Small intestine (tissue), 7 donors: Measurements from ENCODE around the gene MICALL2. TPM values are rescaled to one million over a fixed set of nuclear protein-coding genes. Genes with fewer than 3 reads are reported as not detected.
A peak's percentile ranks its signal among the peaks of the same experiment; 100 is the strongest.

Source experiments
- DNase-seq, 2 donors: peaks; one replicate each; pipeline versions ENCODE4 v3.0.0 to v3.0.0-alpha.2; 2013
- FAIRE-seq: peaks from 2 replicates; lab custom pipeline; 2012; peaks lifted over from hg19 to GRCh38; lab: Jason Lieb, UNC
- H3K27ac ChIP-seq, 3 donors: one replicate each; pipeline ENCODE4 v1.5.1; 2013; ENCODE audit warnings: low read length in 2 of 3, mild to moderate bottlenecking in 2 of 3, control low read depth in 1 of 3, inconsistent platforms in 1 of 3, low read depth in 1 of 3, moderate library complexity in 1 of 3
- H3K27me3 ChIP-seq, 3 donors: one replicate each; pipeline ENCODE4 v1.6.1; 2013; ENCODE audit warnings: low read length in 3 of 3, inconsistent platforms in 1 of 3; ENCODE audit not compliant: control insufficient read depth in 3 of 3, insufficient read depth in 3 of 3
- H3K36me3 ChIP-seq, 3 donors: one replicate each; pipeline ENCODE4 v1.6.1; 2013; ENCODE audit warnings: low read length in 3 of 3, inconsistent platforms in 1 of 3, low read depth in 1 of 3, mild to moderate bottlenecking in 1 of 3, moderate library complexity in 1 of 3; ENCODE audit not compliant: control insufficient read depth in 3 of 3, insufficient read depth in 2 of 3
- H3K4me1 ChIP-seq, 3 donors: one replicate each; pipeline ENCODE4 v1.6.1; 2013; ENCODE audit warnings: low read length in 2 of 3, inconsistent platforms in 1 of 3, low read depth in 1 of 3, mild to moderate bottlenecking in 1 of 3, moderate library complexity in 1 of 3; ENCODE audit not compliant: control insufficient read depth in 3 of 3, insufficient read depth in 2 of 3
- H3K4me3 ChIP-seq, 3 donors: one replicate each; pipeline ENCODE4 v1.5.1; 2013; ENCODE audit warnings: low read length in 3 of 3, control low read depth in 1 of 3, inconsistent platforms in 1 of 3, low read depth in 1 of 3, mild to moderate bottlenecking in 1 of 3, moderate library complexity in 1 of 3
- H3K9me3 ChIP-seq, 2 donors: one replicate each; pipeline ENCODE4 v1.6.1; 2013; ENCODE audit warnings: low read depth in 1 of 2, low read length in 1 of 2; ENCODE audit not compliant: control insufficient read depth in 2 of 2, insufficient read depth in 1 of 2
- WGBS, 3 donors: extraction: QIAGEN DNeasy Blood & Tissue Kit; methylation state at CpG; one replicate each; pipeline ENCODE4 v1.1.7; 2013; 5-methylcytosine and 5-hydroxymethylcytosine counted together
- polyA plus RNA-seq, 4 donors: library from polyadenylated mRNA; stranded (reverse) in 3 of 4; unstranded in 1 of 4; fragments of 200-250 nt in 3 of 4; fragments of 120-200 nt in 1 of 4; gene quantifications; one replicate each; pipeline versions ENCODE4 v1.2.1 to v1.2.3, GENCODE V29; 2013
- donor health status: healthy with polysubstance abuse.
- donor health status: control.
- donor health status: control.
- donor health status: Bipolar disorder and iron deficiency.
- donor health status: healthy.

Gene MICALL2
- polyA plus RNA-seq, 4 donors, result 67.9 to 533 (median 264) TPM

DNA sequence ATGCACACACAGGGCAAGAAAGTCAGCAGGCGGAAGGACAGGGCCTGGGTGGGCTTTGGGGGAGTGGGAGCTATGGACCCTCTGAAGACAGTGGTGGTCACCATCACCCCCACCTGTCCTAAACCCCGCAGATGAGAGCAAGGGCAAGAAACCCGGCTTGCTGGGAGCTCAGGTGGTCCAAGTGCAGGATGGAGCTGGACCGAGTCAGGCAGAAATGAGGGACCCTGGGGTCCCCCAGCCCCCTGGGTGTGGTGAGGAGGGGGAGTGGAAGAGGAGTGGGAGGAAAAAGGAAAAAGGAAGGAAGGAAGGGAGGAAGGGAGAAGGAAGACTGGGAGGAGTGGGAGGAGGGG lies 54.8 kb downstream of the MICALL2 start:
- FAIRE-seq, result no peak
- no peak overlapping the region for H3K4me3 ChIP-seq
- H3K36me3 ChIP-seq, result no peaks in the 10 kb centered on the region
- H3K27me3 ChIP-seq, result peaks cover 3 to 78% (median 28%) of the 10 kb centered on the region in 3 donors
- H3K9me3 ChIP-seq, result peaks cover 0 to 17% of the 10 kb centered on the region in 2 donors
- H3K27ac ChIP-seq, result no peak overlapping the region
- H3K4me1 ChIP-seq, result no peaks in the 10 kb centered on the region
- WGBS, 3 donors, result 28 to 37% (median 30%) methylated on average over 4 of the region's 4 CpGs
- DNase-seq, result no peak

DNA sequence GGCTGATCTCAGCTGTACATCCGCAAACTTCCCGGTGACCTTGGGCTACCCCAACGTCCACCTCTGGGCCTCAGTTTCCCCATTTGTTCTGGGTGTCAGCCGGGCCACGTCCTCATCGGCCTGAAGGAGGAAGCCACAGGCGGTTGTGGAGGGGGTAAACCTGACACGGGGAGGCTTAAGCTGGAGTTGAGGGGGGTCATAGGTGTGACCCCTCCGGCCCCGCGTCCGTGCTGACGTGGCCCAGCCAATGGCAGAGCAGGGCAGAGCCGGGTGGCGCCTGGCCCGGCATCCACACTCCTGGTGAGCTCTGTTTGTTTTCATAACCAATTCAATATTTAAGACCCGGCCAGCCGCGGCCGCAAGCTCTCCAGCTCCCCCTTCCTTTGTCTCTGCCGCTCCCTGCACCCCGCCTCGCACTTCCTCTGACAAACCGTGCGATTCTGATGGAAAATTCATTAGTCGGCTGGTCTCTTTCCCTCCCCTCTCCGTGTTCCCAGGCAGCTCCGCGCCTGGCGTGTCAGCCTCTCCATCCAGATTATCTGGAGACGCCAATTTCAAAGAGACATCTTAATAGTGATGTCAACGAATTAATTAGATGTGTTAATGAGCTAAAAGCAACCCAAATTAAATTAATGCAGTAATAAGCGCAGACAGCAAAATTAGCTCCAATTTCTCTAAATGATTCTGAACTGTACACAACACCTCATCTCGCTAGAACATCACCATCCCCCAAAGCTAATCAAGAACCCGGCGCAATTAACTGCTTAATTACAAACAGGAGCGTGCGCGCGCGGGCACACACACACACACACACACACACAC lies 55.4 kb downstream of the MICALL2 start:
- H3K4me1 ChIP-seq, result no peaks in the 10 kb centered on the region
- 12 to 19% (median 15%) methylated on average over 38 to 41 of the region's 41 CpGs for WGBS, 3 donors
- no peaks in the 10 kb centered on the region for H3K36me3 ChIP-seq
- no peak overlapping the region for H3K4me3 ChIP-seq
- H3K27ac ChIP-seq, result no peak overlapping the region
- FAIRE-seq, result no peak
- H3K27me3 ChIP-seq, result peaks cover 3 to 78% (median 28%) of the 10 kb centered on the region in 3 donors
- H3K9me3 ChIP-seq, result peaks cover 0 to 17% of the 10 kb centered on the region in 2 donors
- peak in 1 of 2 donors; percentile 17 for DNase-seq

DNA sequence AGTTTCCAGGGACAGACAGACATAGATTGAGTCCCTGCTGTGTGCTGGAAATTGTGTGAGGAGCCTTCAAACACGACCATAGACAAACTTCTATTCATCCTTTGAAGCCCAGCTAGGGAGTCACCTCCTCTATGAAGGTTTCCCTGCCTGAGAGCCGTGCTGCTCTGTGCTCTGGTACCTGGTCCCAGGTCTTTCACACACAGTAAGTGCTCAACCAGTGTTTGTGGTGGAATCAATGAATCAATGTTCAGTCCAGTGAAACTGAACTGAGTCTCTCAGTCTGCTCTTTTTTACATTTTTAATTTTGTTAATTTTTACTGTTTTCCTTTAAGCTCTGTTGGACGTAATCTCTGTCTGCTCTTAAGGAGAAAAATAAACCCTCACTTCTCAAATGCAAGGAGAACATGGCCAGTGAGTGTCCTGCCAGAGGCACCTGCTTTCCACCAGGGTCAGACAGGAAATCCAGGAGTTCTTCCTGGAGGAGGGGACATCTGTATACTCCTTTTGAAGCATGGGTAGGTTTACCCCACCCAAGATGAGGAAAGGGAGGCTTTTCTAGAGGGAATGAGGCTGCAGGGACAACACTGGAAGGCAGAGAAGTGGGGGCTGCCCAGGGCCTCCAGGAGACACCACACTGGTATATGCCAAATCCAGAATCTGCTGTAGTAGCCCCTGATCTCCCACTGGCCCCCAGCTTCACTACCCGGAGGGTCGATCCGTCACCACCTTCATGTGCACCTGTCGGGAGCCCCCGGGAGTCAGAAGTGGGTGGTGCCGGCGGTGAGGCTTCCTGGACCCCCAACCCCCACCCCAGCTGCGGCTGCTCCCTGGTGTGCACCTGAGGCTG lies 56.3 kb downstream of the MICALL2 start:
- DNase-seq (no peak), FAIRE-seq (no peak)
- 48 to 52% (median 49%) methylated on average over 11 of the region's 11 CpGs for WGBS, 3 donors
- peaks cover 0 to 17% of the 10 kb centered on the region in 2 donors for H3K9me3 ChIP-seq
- no peak overlapping the region for H3K27ac ChIP-seq
- peaks cover 3 to 71% (median 28%) of the 10 kb centered on the region in 3 donors for H3K27me3 ChIP-seq
- H3K4me3 ChIP-seq, result no peak overlapping the region
- no peaks in the 10 kb centered on the region for H3K36me3 ChIP-seq
- H3K4me1 ChIP-seq, result no peaks in the 10 kb centered on the region

DNA sequence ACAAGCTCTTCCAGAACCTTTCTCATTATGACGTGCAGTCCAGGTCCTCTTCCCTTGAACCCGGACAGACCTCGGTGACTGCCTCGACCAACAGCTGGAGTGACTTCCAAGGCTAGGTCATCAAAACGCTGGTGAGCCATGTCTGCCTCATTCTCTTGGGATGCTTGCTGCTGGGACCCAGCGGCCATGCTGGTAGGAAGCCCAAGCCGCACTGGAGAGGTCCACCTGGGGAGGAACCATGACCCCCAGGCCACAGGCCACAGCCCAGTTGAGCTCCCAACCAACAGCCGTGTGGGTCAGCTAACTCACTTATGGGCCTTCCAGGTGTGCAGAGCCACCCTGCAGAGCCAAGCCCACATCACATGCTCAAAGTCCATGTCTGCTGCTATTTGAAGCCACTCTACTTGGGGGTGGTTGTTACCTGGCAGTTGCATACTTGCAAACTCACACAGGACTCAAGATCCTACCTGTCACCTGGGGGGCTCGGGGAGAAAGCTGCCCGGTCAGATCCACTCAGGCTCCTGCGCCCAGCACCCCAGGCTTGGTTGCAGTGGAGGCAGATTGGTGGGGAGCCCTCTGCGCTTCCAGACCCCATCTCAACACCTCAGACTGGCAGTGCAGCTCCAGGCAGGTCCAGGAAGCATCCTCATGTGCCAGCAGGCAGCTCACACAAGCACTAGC lies 57.0 kb downstream of the MICALL2 start:
- 90 to 93% (median 91%) methylated on average over 12 of the region's 12 CpGs for WGBS, 3 donors
- H3K27ac ChIP-seq, result no peak overlapping the region
- no peak for FAIRE-seq

DNA sequence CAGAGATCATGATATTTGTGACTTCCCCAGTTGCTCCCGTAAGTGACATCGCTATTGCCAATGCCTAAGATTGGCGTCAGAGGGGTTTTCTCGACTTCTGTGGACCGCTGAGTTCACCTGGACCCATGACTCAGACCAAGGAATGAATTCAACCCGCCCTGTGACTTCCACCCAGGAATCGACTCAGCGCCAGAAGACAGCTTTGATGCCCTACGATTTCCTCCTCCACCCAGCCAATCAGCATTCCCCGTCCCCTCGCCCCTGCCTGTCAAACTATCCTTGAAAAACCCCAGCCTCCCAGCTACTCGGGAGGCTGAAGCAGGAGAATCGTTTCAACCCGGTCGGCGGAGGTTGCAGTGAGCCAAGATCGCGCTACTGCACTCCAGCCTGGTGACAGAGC lies 58.3 kb downstream of the MICALL2 start:
- Histone ChIP-seq H3K27ac (no peak overlapping the region), H3K9me3 (peaks cover 0 to 20% of the 10 kb centered on the region in 2 donors), H3K36me3 (no peaks in the 10 kb centered on the region), H3K4me3 (no peak overlapping the region), H3K27me3 (peaks cover 3 to 66% (median 27%) of the 10 kb centered on the region in 3 donors), H3K4me1 (no peaks in the 10 kb centered on the region)
- 51 to 75% (median 66%) methylated on average over 18 of the region's 18 CpGs for WGBS, 3 donors
- no peak for FAIRE-seq
- DNase-seq, result no peak

More for the DNA sequence above, 57.0 kb downstream of the MICALL2 start:
- H3K36me3 ChIP-seq, result no peaks in the 10 kb centered on the region
- H3K4me3 ChIP-seq, result no peak overlapping the region
- H3K27me3 ChIP-seq, result peaks cover 3 to 72% (median 28%) of the 10 kb centered on the region in 3 donors
- peaks cover 0 to 17% of the 10 kb centered on the region in 2 donors for H3K9me3 ChIP-seq
- H3K4me1 ChIP-seq, result no peaks in the 10 kb centered on the region
- no peak for DNase-seq

DNA sequence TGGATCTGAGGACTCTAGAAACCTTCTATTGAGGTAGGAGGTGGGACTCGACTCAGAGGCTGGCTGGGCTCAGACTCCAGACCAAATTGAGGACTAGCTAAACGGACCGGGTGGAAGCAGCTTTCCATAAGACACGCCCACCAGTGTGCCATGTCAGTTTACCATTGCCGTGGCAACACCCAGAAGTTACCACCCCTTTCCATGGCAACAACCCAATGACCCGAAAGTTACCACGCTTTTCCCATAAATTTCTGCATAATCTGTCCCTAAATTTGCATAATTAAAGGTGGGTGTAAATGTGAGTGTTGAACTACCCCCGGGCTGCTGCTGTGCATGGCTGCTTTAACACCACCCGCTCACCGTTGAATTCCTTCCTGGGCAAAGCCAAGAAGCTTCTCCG lies 58.9 kb downstream of the MICALL2 start:
- no peak for DNase-seq
- no peak overlapping the region for H3K27ac ChIP-seq
- H3K9me3 ChIP-seq, result peaks cover 0 to 20% of the 10 kb centered on the region in 2 donors
- WGBS, 3 donors, result 40 to 46% (median 41%) methylated on average over 11 of the region's 11 CpGs
- H3K36me3 ChIP-seq, result no peaks in the 10 kb centered on the region
- peaks cover 3 to 64% (median 26%) of the 10 kb centered on the region in 3 donors for H3K27me3 ChIP-seq
- no peak overlapping the region for H3K4me3 ChIP-seq
- H3K4me1 ChIP-seq, result no peaks in the 10 kb centered on the region
- no peak for FAIRE-seq

DNA sequence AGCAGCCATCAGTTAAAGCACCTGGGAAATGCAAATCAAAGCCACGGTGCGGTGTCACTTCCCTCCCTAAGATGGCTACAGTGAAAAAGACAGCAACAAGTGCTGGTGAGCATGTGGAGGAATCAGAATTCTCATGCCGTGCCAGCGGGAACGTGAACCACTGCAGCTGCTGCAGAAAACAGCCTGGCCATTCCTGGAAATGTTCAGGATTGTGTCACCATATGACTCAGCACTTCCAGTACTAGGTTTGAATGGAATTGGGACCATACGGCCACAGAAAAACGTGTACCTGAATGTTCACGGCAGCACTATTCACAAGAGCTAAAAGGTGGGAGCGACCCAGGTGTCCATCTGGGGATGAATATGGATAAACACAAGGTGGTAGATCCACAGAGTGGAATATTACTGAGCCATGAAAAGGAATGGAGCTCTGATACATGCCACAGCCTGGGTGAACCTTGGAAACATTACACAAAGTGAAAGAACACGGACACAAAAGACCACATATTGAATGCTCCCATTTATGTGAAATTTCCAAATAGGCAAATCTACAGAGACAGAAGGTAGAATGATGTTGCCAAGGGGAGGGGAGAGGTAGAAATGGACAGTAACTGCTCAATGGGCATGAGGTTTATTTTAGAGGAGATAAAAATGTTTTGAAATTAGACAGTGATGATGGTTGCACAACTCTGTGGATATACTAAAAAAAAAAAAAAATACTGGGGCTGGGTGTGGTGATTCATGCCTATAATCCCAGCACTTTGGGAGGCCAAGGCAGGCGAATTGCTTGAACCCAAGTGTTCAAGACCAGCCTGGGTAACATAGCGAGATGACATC lies 61.6 kb downstream of the MICALL2 start:
- DNase-seq (no peak), FAIRE-seq (no peak)
- no peak overlapping the region for H3K27ac ChIP-seq
- no peaks in the 10 kb centered on the region for H3K36me3 ChIP-seq
- H3K27me3 ChIP-seq, result peaks cover 0 to 40% (median 30%) of the 10 kb centered on the region in 3 donors
- H3K4me3 ChIP-seq, result no peak overlapping the region
- 69 to 81% (median 77%) methylated on average over 12 of the region's 12 CpGs for WGBS, 3 donors
- H3K9me3 ChIP-seq, result peaks cover 0 to 25% of the 10 kb centered on the region in 2 donors
- H3K4me1 ChIP-seq, result no peaks in the 10 kb centered on the region
